H9 (cell line): ENCODE data around the gene CAMTA1. TPM values are rescaled to one million over a fixed set of nuclear protein-coding genes. Genes with fewer than 3 reads are reported as not detected.
A peak's percentile ranks its signal among the peaks of the same experiment; 100 is the strongest.

Experiments
- DNase-seq: peaks from one replicate; pipeline ENCODE4 v3.0.0-alpha.2; 2017
- H2AFZ ChIP-seq: one replicate; pipeline ENCODE4 v1.6.1; 2013; ENCODE audit warnings: mild to moderate bottlenecking, low read length, control low read depth, moderate library complexity
- H2AK5ac ChIP-seq: 2 replicates; pipeline ENCODE4 v1.6.1; 2013; ENCODE audit warnings: low read length, control low read depth, mixed read lengths; ENCODE audit not compliant: insufficient read length
- H2BK120ac ChIP-seq: one replicate; pipeline ENCODE4 v1.6.1; 2013; ENCODE audit warnings: low read depth, mild to moderate bottlenecking, low read length, control low read depth, inconsistent platforms; ENCODE audit not compliant: poor library complexity, severe bottlenecking
- H2BK12ac ChIP-seq: 2 replicates; pipeline ENCODE4 v1.6.1; 2013; ENCODE audit warnings: low read length, control low read depth, mixed read lengths, low read depth; ENCODE audit not compliant: insufficient read length
- H2BK15ac ChIP-seq: 2 replicates; pipeline ENCODE4 v1.6.1; 2013; ENCODE audit warnings: low read depth, low read length, control low read depth
- H2BK20ac ChIP-seq: one replicate; pipeline ENCODE4 v1.6.1; 2013; ENCODE audit warnings: low read depth, mild to moderate bottlenecking, low read length, control low read depth, inconsistent platforms; ENCODE audit not compliant: poor library complexity, severe bottlenecking
- H2BK5ac ChIP-seq: 2 replicates; pipeline ENCODE4 v1.6.1; 2013; ENCODE audit warnings: low read length, control low read depth, mixed read lengths; ENCODE audit not compliant: insufficient read length
- H3K14ac ChIP-seq: 2 replicates; pipeline ENCODE4 v1.6.1; 2013; ENCODE audit warnings: low read length, control low read depth; ENCODE audit not compliant: insufficient read depth
- H3K18ac ChIP-seq: 2 replicates; pipeline ENCODE4 v1.6.1; 2013; ENCODE audit warnings: low read depth, mild to moderate bottlenecking, mixed read lengths, low read length, control low read depth; ENCODE audit not compliant: insufficient read length
- H3K23ac ChIP-seq: 2 replicates; pipeline ENCODE4 v1.6.1; 2013; ENCODE audit warnings: low read length, control low read depth, mixed read lengths, low read depth; ENCODE audit not compliant: insufficient read length
- H3K23me2 ChIP-seq: 2 replicates; pipeline ENCODE4 v1.6.1; 2013; ENCODE audit warnings: low read depth, mild to moderate bottlenecking, mixed read lengths, low read length, control low read depth; ENCODE audit not compliant: insufficient read length, poor library complexity, severe bottlenecking
- H3K27ac ChIP-seq: 2 replicates; pipeline ENCODE4 v1.5.1; 2013; ENCODE audit warnings: low read length, control low read depth, mixed read lengths, low read depth; ENCODE audit not compliant: insufficient read length
- H3K27me3 ChIP-seq: 2 replicates; pipeline ENCODE4 v1.6.1; 2013; ENCODE audit warnings: low read length, control low read depth, inconsistent platforms; ENCODE audit not compliant: insufficient read depth
- H3K4ac ChIP-seq: 2 replicates; pipeline ENCODE4 v1.6.1; 2013; ENCODE audit warnings: low read depth, mild to moderate bottlenecking, control low read depth, inconsistent platforms, low read length, moderate library complexity
- H3K4me1 ChIP-seq: 2 replicates; pipeline ENCODE4 v1.6.1; 2013; ENCODE audit warnings: low read length, control low read depth, inconsistent platforms; ENCODE audit not compliant: insufficient read depth
- H3K4me2 ChIP-seq: 2 replicates; pipeline ENCODE4 v1.6.1; 2013; ENCODE audit warnings: low read length, control low read depth, mixed read lengths; ENCODE audit not compliant: insufficient read length, insufficient read depth
- H3K56ac ChIP-seq: 2 replicates; pipeline ENCODE4 v1.6.1; 2013; ENCODE audit warnings: low read depth, mild to moderate bottlenecking, mixed read lengths, low read length, control low read depth; ENCODE audit not compliant: insufficient read length
- H3K79me1 ChIP-seq: 2 replicates; pipeline ENCODE4 v1.6.1; 2013; ENCODE audit warnings: low read depth, mild to moderate bottlenecking, moderate library complexity, low read length, control low read depth, inconsistent platforms; ENCODE audit not compliant: insufficient read depth, poor library complexity, severe bottlenecking
- H3K79me2 ChIP-seq: 2 replicates; pipeline ENCODE4 v1.6.1; 2013; ENCODE audit warnings: low read length, control low read depth, inconsistent platforms; ENCODE audit not compliant: insufficient read depth
- H3K9ac ChIP-seq: 2 replicates; pipeline ENCODE4 v1.6.1; 2013; ENCODE audit warnings: low read length, control low read depth, mixed read lengths; ENCODE audit not compliant: insufficient read length; ENCODE audit errors: extremely low read depth
- H3K9me3 ChIP-seq: one replicate; pipeline ENCODE4 v1.6.1; 2013; ENCODE audit warnings: low read depth, low read length, inconsistent platforms; ENCODE audit not compliant: control insufficient read depth
- H3T11ph ChIP-seq: one replicate; pipeline ENCODE4 v1.6.1; 2013; ENCODE audit warnings: mild to moderate bottlenecking, low read length, control low read depth, inconsistent platforms
- H4K20me1 ChIP-seq: one replicate; pipeline ENCODE4 v1.6.1; 2013; ENCODE audit not compliant: control insufficient read depth, insufficient read length, insufficient read depth
- H4K5ac ChIP-seq: 2 replicates; pipeline ENCODE4 v1.6.1; 2013; ENCODE audit warnings: low read depth, mild to moderate bottlenecking, mixed read lengths, low read length, control low read depth; ENCODE audit not compliant: insufficient read length
- H4K8ac ChIP-seq: replicated peaks from 2 replicates; pipeline ENCODE4 v1.6.1; 2013; ENCODE audit warnings: low read length, control low read depth, mixed read lengths, low read depth; ENCODE audit not compliant: insufficient read length
- H4K91ac ChIP-seq: 2 replicates; pipeline ENCODE4 v1.6.1; 2013; ENCODE audit warnings: low read depth, mild to moderate bottlenecking, moderate library complexity, mixed read lengths, low read length, control low read depth; ENCODE audit not compliant: insufficient read length
- H3K27ac Mint-ChIP-seq, 3 experiments: 2 replicates in 2 of 3; 3 replicates in 1 of 3; pipeline ENCODE4 v1.8.0; 2020 to 2021; ENCODE audit warnings: mixed read lengths in 3 of 3, mild to moderate bottlenecking in 1 of 3, moderate library complexity in 1 of 3
- H3K27me3 Mint-ChIP-seq: 2 replicates; pipeline ENCODE4 v1.8.0; 2021; ENCODE audit warnings: low read depth, mild to moderate bottlenecking, moderate library complexity, mixed read lengths
- H3K36me3 Mint-ChIP-seq, 3 experiments: 2 replicates in 2 of 3; 3 replicates in 1 of 3; pipeline ENCODE4 v1.8.0; 2020 to 2021; ENCODE audit warnings: low read depth in 3 of 3, mixed read lengths in 3 of 3; ENCODE audit not compliant: insufficient read depth in 1 of 3
- H3K4me1 Mint-ChIP-seq, 2 experiments: 2 replicates each; pipeline ENCODE4 v1.8.0; 2020; ENCODE audit warnings: mixed read lengths in 2 of 2
- H3K4me3 Mint-ChIP-seq, 2 experiments: 2 replicates in 1 of 2; 3 replicates in 1 of 2; pipeline ENCODE4 v1.8.0; 2020 to 2021; ENCODE audit warnings: mild to moderate bottlenecking in 2 of 2, mixed read lengths in 2 of 2, moderate library complexity in 1 of 2
- H3K9me3 Mint-ChIP-seq, 2 experiments: 2 replicates in 1 of 2; 3 replicates in 1 of 2; pipeline ENCODE4 v1.8.0; 2020; ENCODE audit warnings: mild to moderate bottlenecking in 2 of 2, mixed read lengths in 2 of 2, moderate library complexity in 1 of 2
- WGBS: extraction: QIAGEN DNeasy Blood & Tissue Kit; methylation state at CpG from one replicate; pipeline ENCODE4 v1.1.7; 2013; ENCODE audit warnings: missing lambda C conversion rate, low lambda C conversion rate, mixed read lengths; ENCODE audit not compliant: insufficient read length; ENCODE audit errors: extremely low coverage; 5-methylcytosine and 5-hydroxymethylcytosine counted together
- total RNA-seq: library from RNA; stranded (reverse); gene quantifications from 2 replicates; pipeline ENCODE4 v1.2.1, GENCODE V29; 2021
- TF ChIP-seq, protein P1 (sequence below): fragments of 200-600 bp; sonication (generic); conservative IDR thresholded peaks from 3 replicates; pipeline ENCODE4 v1.8.0; 2021; ENCODE audit warnings: antibody characterized with exemption, mild to moderate bottlenecking

CAMTA1 gene
- total RNA-seq, 1 experiment from 2014 or later: 115 TPM

DNA sequence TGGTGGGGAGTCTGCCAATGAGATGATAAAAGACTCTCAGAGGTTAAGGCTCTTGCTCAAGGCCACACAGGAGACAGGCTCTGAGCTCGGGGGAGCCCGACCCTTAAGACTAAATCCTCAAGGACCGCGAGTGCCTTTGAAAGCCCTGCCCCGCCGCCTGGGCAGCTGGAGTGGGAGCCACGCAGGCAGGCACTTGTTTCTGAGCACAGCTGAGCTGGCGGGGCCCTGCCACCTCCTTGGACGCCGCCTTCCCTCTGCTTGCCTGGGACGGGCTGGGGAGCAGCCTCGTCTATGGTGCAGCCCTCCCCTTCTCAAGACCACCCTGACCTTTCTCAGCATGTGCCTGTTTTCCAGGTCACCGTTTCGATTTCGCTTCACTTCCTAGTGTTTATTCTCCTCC is 169.3 kb downstream of the CAMTA1 start:
- no peak for DNase-seq
- Mint-ChIP-seq H3K4me1 (peaks cover 35 to 61% of the 10 kb centered on the region in 2 experiments), H3K9me3 (no peaks in the 10 kb centered on the region; a peak in 1 of 5 replicates), H3K27ac (peak overlapping the region in 1 of 3 experiments; percentile 4; a peak in 1 of 7 replicates), H3K4me3 (no peak overlapping the region; a peak in 1 of 5 replicates), H3K27me3 (no peaks in the 10 kb centered on the region; the same call in 1 of the 2 replicates), H3K36me3 (peaks cover 0 to 6% (median 0%) of the 10 kb centered on the region in 3 experiments; a peak in 1 of 7 replicates)
- Histone ChIP-seq H3K79me1 (no peaks in the 10 kb centered on the region), H3K9ac (no peak overlapping the region), H3K27me3 (no peaks in the 10 kb centered on the region), H3K23ac (no peak overlapping the region), H2BK20ac (no peak overlapping the region), H3K4me2 (no peak overlapping the region), H3K4me1 (no peaks in the 10 kb centered on the region), H3K18ac (no peak overlapping the region), H4K91ac (no peak overlapping the region), H2AK5ac (no peak overlapping the region), H3K23me2 (no peaks in the 10 kb centered on the region), H4K20me1 (no peaks in the 10 kb centered on the region), H3K4ac (no peak overlapping the region), H3K56ac (no peak overlapping the region), H2AFZ (no peak overlapping the region), H3T11ph (no peak overlapping the region), H3K9me3 (no peaks in the 10 kb centered on the region), H3K79me2 (no peaks in the 10 kb centered on the region), H4K8ac (no peak overlapping the region), H3K27ac (no peak overlapping the region), H2BK15ac (no peak overlapping the region), H2BK5ac (no peak overlapping the region), H3K14ac (0 out of 2 replicates have a peak overlapping the region, but pooled peaks have one; percentile 6), H2BK120ac (no peak overlapping the region), H2BK12ac (no peak overlapping the region), H4K5ac (no peak overlapping the region)
- TF ChIP-seq, protein P1, sequence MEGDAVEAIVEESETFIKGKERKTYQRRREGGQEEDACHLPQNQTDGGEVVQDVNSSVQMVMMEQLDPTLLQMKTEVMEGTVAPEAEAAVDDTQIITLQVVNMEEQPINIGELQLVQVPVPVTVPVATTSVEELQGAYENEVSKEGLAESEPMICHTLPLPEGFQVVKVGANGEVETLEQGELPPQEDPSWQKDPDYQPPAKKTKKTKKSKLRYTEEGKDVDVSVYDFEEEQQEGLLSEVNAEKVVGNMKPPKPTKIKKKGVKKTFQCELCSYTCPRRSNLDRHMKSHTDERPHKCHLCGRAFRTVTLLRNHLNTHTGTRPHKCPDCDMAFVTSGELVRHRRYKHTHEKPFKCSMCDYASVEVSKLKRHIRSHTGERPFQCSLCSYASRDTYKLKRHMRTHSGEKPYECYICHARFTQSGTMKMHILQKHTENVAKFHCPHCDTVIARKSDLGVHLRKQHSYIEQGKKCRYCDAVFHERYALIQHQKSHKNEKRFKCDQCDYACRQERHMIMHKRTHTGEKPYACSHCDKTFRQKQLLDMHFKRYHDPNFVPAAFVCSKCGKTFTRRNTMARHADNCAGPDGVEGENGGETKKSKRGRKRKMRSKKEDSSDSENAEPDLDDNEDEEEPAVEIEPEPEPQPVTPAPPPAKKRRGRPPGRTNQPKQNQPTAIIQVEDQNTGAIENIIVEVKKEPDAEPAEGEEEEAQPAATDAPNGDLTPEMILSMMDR: no peak
- no CpG with 5 or more reads among the region's 15 CpGs for WGBS
